GM12878 (cell line): ENCODE measurements around the gene ITGAL. TPM values are rescaled to one million over a fixed set of nuclear protein-coding genes. Genes with fewer than 3 reads are reported as not detected.

Experiments used
- ATAC-seq: fragments of 200-7000 bp; cut with Tn5 transposase; 3 replicates; pipeline ENCODE4 v1.9.1; 2020; ENCODE audit warnings: mild to moderate bottlenecking, moderate library complexity
- BruUV-seq: library from RNA; stranded (reverse); fragments of 400-500 nt; replicated peaks from 2 replicates; lab custom pipeline; 2021; lab: Mats Ljungman, UMichigan
- CTCF ChIA-PET: fragments of 300-600 bp; sonication (Branson Sonifier 250); formaldehyde crosslinking; extraction: SDS; loops from one replicate; lab custom pipeline; 2021; ENCODE audit warnings: inconsistent platforms; lab: Yijun Ruan, JAX
- POLR2A ChIA-PET: fragments of 350-600 bp; formaldehyde crosslinking; extraction: SDS; loops from one replicate; lab custom pipeline; 2021; ENCODE audit warnings: inconsistent platforms; lab: Charles Lee
- RAD21 ChIA-PET: fragments of 300-600 bp; sonication (Branson Sonifier 250); formaldehyde crosslinking; loops from one replicate; lab custom pipeline; 2023; ENCODE audit warnings: antibody characterized with exemption; ENCODE audit not compliant: unreplicated experiment; lab: Charles Lee
- SMC1A ChIA-PET: fragments of 300-600 bp; sonication (Branson Sonifier 250); formaldehyde crosslinking; loops from one replicate; lab custom pipeline; 2023; ENCODE audit not compliant: unreplicated experiment, uncharacterized antibody; lab: Charles Lee
- DNase-seq: peaks from one replicate; pipeline ENCODE4 v3.0.0-alpha.2; 2011; ENCODE audit warnings: low read depth, low spot score
- FAIRE-seq: peaks from 3 replicates; lab custom pipeline; 2011; peaks lifted over from hg19 to GRCh38; lab: Jason Lieb, UNC
- H2AFZ ChIP-seq: 2 replicates; pipeline ENCODE4 v1.6.0; 2011; ENCODE audit warnings: low read depth, low read length, control low read depth; ENCODE audit not compliant: control insufficient read depth
- H3K27ac ChIP-seq: 2 replicates; pipeline ENCODE4 v1.5.1; 2011; ENCODE audit warnings: control low read depth; ENCODE audit not compliant: control insufficient read depth, insufficient read depth
- H3K27me3 ChIP-seq, 2 experiments: replicated peaks in 1 of 2; 2 replicates each; pipeline versions ENCODE4 v1.6.0 to v1.6.1; 2011; ENCODE audit warnings: low read length in 1 of 2; ENCODE audit not compliant: control insufficient read depth in 2 of 2, insufficient read depth in 2 of 2
- H3K36me3 ChIP-seq, 2 experiments: 2 replicates each; pipeline ENCODE4 v1.5.1; 2011; ENCODE audit warnings: low read length in 1 of 2; ENCODE audit not compliant: control insufficient read depth in 2 of 2, insufficient read depth in 2 of 2
- H3K4me1 ChIP-seq: 2 replicates; pipeline ENCODE4 v1.6.1; 2011; ENCODE audit warnings: mild to moderate bottlenecking, low read length, moderate library complexity, mixed read lengths; ENCODE audit not compliant: control insufficient read depth, insufficient read depth
- H3K4me2 ChIP-seq: 2 replicates; pipeline ENCODE4 v1.6.0; 2011; ENCODE audit warnings: control low read depth; ENCODE audit not compliant: control insufficient read depth, insufficient read depth
- H3K4me3 ChIP-seq: fragments of 200-600 bp; sonication (generic); 2 replicates; pipeline ENCODE4 v1.5.1; 2016
- H3K79me2 ChIP-seq: 2 replicates; pipeline ENCODE4 v1.6.0; 2011; ENCODE audit warnings: low read length; ENCODE audit not compliant: control insufficient read depth, insufficient read depth
- H3K9ac ChIP-seq: 2 replicates; pipeline ENCODE4 v1.8.0; 2011; ENCODE audit warnings: low read length, control low read depth, mixed read lengths; ENCODE audit not compliant: control insufficient read depth, insufficient read depth
- H3K9me3 ChIP-seq: replicated peaks from 3 replicates; pipeline ENCODE4 v1.5.1; 2011; ENCODE audit warnings: mild to moderate bottlenecking, low read length; ENCODE audit not compliant: control insufficient read depth, insufficient read depth
- H4K20me1 ChIP-seq: 2 replicates; pipeline ENCODE4 v1.6.0; 2011; ENCODE audit not compliant: control insufficient read depth, insufficient read depth
- CBX5 ChIP-seq: sonication (generic); IDR thresholded peaks from 2 replicates; pipeline ENCODE4 v1.6.1; 2016; ENCODE audit warnings: low read depth, moderate library complexity, mild to moderate bottlenecking, inconsistent platforms
- EED ChIP-seq: sonication (generic); IDR thresholded peaks from 2 replicates; pipeline ENCODE4 v1.6.1; 2016; ENCODE audit warnings: antibody characterized with exemption, low read depth
- KLF5 ChIP-seq: fragments of 450-650 bp; IDR thresholded peaks from 2 replicates; pipeline ENCODE4 v1.6.1; 2014; ENCODE audit warnings: mild to moderate bottlenecking; ENCODE audit not compliant: partially characterized antibody
- POLR2A ChIP-seq: IDR thresholded peaks from 2 replicates; pipeline ENCODE4 v1.6.1; 2011; ENCODE audit warnings: low read depth, mild to moderate bottlenecking, low read length
- SIN3A ChIP-seq: IDR thresholded peaks from 2 replicates; pipeline ENCODE4 v1.6.1; 2012; ENCODE audit warnings: low read depth, low read length, improper control_type of control experiment
- YBX1 ChIP-seq: fragments of 450-650 bp; IDR thresholded peaks from 2 replicates; pipeline ENCODE4 v1.6.1; 2016; ENCODE audit warnings: antibody characterized with exemption
- ZBED1 ChIP-seq: IDR thresholded peaks from 2 replicates; pipeline ENCODE4 v1.6.1; 2016; ENCODE audit warnings: borderline replicate concordance
- ZNF24 ChIP-seq: fragments of 450-650 bp; IDR thresholded peaks from 2 replicates; pipeline ENCODE4 v1.6.1; 2017; ENCODE audit warnings: antibody characterized with exemption, mild to moderate bottlenecking
- whole genome bisulfite sequencing: methylation state at CpG from one replicate; pipeline ENCODE4 v1.1.6; 2016; ENCODE audit warnings: low lambda C conversion rate; ENCODE audit not compliant: insufficient replicate concordance, insufficient coverage; ENCODE audit errors: missing lambda C conversion rate; 5-methylcytosine and 5-hydroxymethylcytosine counted together
- in situ Hi-C: fragments of 300-500 bp; cut with MboI; formaldehyde crosslinking; loops from 9 replicates; pipeline ENCODE4 v1.14.3; 2018; ENCODE audit warnings: mixed read lengths
- intact Hi-C: fragments of 100-400 bp; cut with micrococcal nuclease; formaldehyde crosslinking; loops from one replicate; pipeline ENCODE4 v1.14.2; 2022; ENCODE audit not compliant: unreplicated experiment
- polyA plus RNA-seq, 11 experiments: library from polyadenylated mRNA; depleted of rRNA in 4 of 11; unstranded in 6 of 11; stranded (reverse) in 5 of 11; fragments of >200 nt; fragmentation: Nextera tagmentation in 4 of 11; fragmentation: Illumina TruSeq in 1 of 11; extraction: Ambion mirVana in 4 of 11; extraction: Trizol in 1 of 11; gene quantifications; 1 replicate in 1 of 11; 2 replicates in 10 of 11; pipeline versions ENCODE4 v1.2.1 to v1.2.3, GENCODE V29; 2011 to 2016; ENCODE audit warnings: inconsistent platforms in 2 of 11, missing spikeins in 2 of 11, low read depth in 1 of 11
- total RNA-seq, 4 experiments: library from RNA; depleted of rRNA in 3 of 4; stranded (reverse); fragments of >200 nt in 3 of 4; fragmentation: Illumina TruSeq in 1 of 4; extraction: Trizol in 1 of 4; gene quantifications; 2 replicates each; pipeline versions ENCODE4 v1.2.1 to v1.2.3, GENCODE V29; 2013 to 2021
- TF ChIP-seq, protein P1 (sequence below): fragments of 450-650 bp; IDR thresholded peaks from 2 replicates; pipeline ENCODE4 v1.6.1; 2016; ENCODE audit warnings: mild to moderate bottlenecking
- TF ChIP-seq, protein P2 (sequence below): IDR thresholded peaks from 2 replicates; pipeline ENCODE4 v1.6.1; 2012; ENCODE audit warnings: mild to moderate bottlenecking, low read depth, low read length

Gene ITGAL
- total and polyA plus RNA-seq, 10 of the 15 experiments (the other 5 are each of a cell fraction or from before 2014, with no cell fraction given) = 10.7 to 170 (median 96.9) TPM

DNA sequence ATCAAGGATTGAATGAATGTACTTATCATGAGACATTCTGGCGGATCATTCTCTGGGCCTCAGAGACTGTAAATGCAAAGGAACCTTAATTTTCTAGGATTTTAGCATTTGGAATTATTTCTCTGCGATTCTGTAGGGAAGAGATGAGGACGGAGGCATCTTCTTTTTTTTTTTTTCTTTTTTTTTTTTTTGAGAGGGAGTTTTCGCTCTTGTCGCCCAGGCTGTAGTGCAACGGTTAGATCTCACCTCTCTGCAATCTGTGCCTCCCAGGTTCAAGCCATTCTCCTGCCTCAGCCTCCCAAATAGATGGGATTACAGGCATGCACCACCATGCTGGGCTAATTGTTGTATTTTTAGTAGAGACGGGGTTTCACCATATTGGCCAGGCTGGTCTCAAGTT lies 2.1 kb downstream of the ITGAL start:
- FAIRE-seq (no peak), ATAC-seq (no peak), DNase-seq (no peak)
- ChIA-PET RAD21 (interaction anchor here (0.9 to 11.0 kb wide), 7 partner anchors 16 to 61 kb away, joined by 3 to 307 read pairs (median 8); partner anchors contain the start of gene DCTPP1), POLR2A (interaction anchor here (2.1 to 11.0 kb wide), 3 partner anchors 17 to 53 kb away, joined by 12 to 367 read pairs (median 18); no protein-coding TSS in a partner anchor), CTCF (interaction anchor here (0.9 to 7.5 kb wide), 9 partner anchors 16 to 154 kb away, joined by 3 to 125 read pairs (median 13); partner anchors contain the start of genes DCTPP1 and ZNF747)
- Histone ChIP-seq H3K4me1 (peaks cover 34% of the 10 kb centered on the region), H3K27ac (no peak overlapping the region), H4K20me1 (no peaks in the 10 kb centered on the region), H3K9ac (no peak overlapping the region), H3K79me2 (peaks cover 27% of the 10 kb centered on the region), H3K4me2 (peak overlapping the region; percentile 95), H2AFZ (no peak overlapping the region), H3K27me3 (no peaks in the 10 kb centered on the region), H3K36me3 (peaks cover 4% of the 10 kb centered on the region in 2 experiments; a peak in 2 of 4 replicates), H3K4me3 (peak overlapping the region; percentile 96; the same call in 1 of the 2 replicates)
- WGBS = 97% methylated on average over 6 of the region's 7 CpGs
- in situ Hi-C loops (loop anchor here (25.0 kb wide), 1 partner anchor 1413 kb away; no protein-coding TSS in a partner anchor), intact Hi-C loops (no loop called here)
- TF ChIP-seq YBX1 = no peak
- TF ChIP-seq, protein P1, sequence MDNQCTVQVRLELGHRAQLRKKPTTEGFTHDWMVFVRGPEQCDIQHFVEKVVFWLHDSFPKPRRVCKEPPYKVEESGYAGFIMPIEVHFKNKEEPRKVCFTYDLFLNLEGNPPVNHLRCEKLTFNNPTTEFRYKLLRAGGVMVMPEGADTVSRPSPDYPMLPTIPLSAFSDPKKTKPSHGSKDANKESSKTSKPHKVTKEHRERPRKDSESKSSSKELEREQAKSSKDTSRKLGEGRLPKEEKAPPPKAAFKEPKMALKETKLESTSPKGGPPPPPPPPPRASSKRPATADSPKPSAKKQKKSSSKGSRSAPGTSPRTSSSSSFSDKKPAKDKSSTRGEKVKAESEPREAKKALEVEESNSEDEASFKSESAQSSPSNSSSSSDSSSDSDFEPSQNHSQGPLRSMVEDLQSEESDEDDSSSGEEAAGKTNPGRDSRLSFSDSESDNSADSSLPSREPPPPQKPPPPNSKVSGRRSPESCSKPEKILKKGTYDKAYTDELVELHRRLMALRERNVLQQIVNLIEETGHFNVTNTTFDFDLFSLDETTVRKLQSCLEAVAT = peak; percentile 96
- TF ChIP-seq, all 136 proteins: peak for 1
- H3K9me3 ChIP-seq = no peaks in the 10 kb centered on the region
- SMC1A ChIA-PET = interaction anchor here (1.2 to 11.2 kb wide), 5 partner anchors 22 to 60 kb away, joined by 3 to 431 read pairs (median 12); partner anchors contain the start of genes DCTPP1, SEPHS2 and ZNF747
- no TSS peak for BruUV-seq

DNA sequence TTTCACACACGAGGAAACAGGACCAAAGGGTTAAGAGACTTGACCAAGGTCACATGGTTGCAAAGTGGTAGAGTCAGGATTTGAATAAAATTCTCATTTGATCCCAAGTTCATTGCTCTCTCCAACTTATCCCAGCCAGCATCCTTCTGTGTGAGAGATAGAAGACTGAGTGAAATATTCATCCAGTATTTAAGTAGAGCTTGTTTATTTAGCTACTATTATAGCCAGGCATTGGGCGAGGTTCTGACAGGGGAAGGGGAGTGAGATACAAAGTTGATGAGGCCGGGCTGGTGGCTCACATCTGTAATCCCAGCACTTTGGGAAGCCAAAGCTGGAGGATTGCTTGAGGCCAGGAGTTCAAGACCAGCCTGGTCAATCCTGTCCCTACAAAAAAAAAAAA lies 4.4 kb downstream of the ITGAL start:
- Histone ChIP-seq H3K4me3 (no peak overlapping the region), H3K4me2 (no peak overlapping the region), H2AFZ (no peak overlapping the region), H3K36me3 (peaks cover 4% of the 10 kb centered on the region in 2 experiments; a peak in 2 of 4 replicates), H3K9me3 (no peaks in the 10 kb centered on the region), H3K4me1 (peaks cover 15% of the 10 kb centered on the region), H3K9ac (no peak overlapping the region), H3K79me2 (peaks cover 27% of the 10 kb centered on the region), H3K27me3 (no peaks in the 10 kb centered on the region), H4K20me1 (no peaks in the 10 kb centered on the region), H3K27ac (no peak overlapping the region)
- no peak for ATAC-seq
- no peak for FAIRE-seq
- CTCF ChIA-PET = interaction anchor here (0.7 to 2.9 kb wide), 7 partner anchors 14 to 276 kb away, joined by 3 to 29 read pairs (median 4); partner anchors contain the start of gene ZNF747
- no TSS peak for BruUV-seq
- POLR2A ChIA-PET = interaction anchor here (0.6 to 11.0 kb wide), 3 partner anchors 19 to 291 kb away, joined by 4 to 367 read pairs (median 8); no protein-coding TSS in a partner anchor
- in situ Hi-C loops = no loop called here
- no peak for DNase-seq
- RAD21 ChIA-PET = interaction anchor here (0.6 to 11.0 kb wide), 4 partner anchors 18 to 69 kb away, joined by 3 to 307 read pairs (median 4); partner anchors contain the start of gene ZNF747
- 70% methylated on average over 3 of the region's 3 CpGs for WGBS
- SMC1A ChIA-PET = interaction anchor here (0.6 to 11.2 kb wide), 4 partner anchors 8 to 59 kb away, joined by 3 to 431 read pairs (median 6); partner anchors contain the start of gene SEPHS2
- intact Hi-C loops = no loop called here
- no peak for TF ChIP-seq EED
- TF ChIP-seq CBX5 = no peak
- TF ChIP-seq ZNF24 = no peak
- TF ChIP-seq POLR2A = no peak
- no peak for TF ChIP-seq SIN3A
- TF ChIP-seq, protein P2, sequence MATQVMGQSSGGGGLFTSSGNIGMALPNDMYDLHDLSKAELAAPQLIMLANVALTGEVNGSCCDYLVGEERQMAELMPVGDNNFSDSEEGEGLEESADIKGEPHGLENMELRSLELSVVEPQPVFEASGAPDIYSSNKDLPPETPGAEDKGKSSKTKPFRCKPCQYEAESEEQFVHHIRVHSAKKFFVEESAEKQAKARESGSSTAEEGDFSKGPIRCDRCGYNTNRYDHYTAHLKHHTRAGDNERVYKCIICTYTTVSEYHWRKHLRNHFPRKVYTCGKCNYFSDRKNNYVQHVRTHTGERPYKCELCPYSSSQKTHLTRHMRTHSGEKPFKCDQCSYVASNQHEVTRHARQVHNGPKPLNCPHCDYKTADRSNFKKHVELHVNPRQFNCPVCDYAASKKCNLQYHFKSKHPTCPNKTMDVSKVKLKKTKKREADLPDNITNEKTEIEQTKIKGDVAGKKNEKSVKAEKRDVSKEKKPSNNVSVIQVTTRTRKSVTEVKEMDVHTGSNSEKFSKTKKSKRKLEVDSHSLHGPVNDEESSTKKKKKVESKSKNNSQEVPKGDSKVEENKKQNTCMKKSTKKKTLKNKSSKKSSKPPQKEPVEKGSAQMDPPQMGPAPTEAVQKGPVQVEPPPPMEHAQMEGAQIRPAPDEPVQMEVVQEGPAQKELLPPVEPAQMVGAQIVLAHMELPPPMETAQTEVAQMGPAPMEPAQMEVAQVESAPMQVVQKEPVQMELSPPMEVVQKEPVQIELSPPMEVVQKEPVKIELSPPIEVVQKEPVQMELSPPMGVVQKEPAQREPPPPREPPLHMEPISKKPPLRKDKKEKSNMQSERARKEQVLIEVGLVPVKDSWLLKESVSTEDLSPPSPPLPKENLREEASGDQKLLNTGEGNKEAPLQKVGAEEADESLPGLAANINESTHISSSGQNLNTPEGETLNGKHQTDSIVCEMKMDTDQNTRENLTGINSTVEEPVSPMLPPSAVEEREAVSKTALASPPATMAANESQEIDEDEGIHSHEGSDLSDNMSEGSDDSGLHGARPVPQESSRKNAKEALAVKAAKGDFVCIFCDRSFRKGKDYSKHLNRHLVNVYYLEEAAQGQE = no peak
- TF ChIP-seq ZBED1 = no peak
- TF ChIP-seq KLF5 = no peak
